HCT116 (cell line): ENCODE data around the gene COBLL1.

Experiments used
- CBX3 ChIP-seq: IDR thresholded peaks from 2 replicates; pipeline ENCODE4 v1.6.1; 2012; ENCODE audit warnings: low read depth
- CTCF ChIP-seq, 3 experiments: fragments of 200-600 bp in 1 of 3; sonication (generic) in 1 of 3; IDR thresholded peaks in 2 of 3; conservative IDR thresholded peaks in 1 of 3; 2 replicates each; pipeline ENCODE4 v1.5.1; 2012 to 2017; ENCODE audit warnings: low read depth in 2 of 3, low read length in 2 of 3, antibody characterized with exemption in 1 of 3, borderline replicate concordance in 1 of 3, control low read depth in 1 of 3, mild to moderate bottlenecking in 1 of 3, mixed read lengths in 1 of 3, mixed run types in 1 of 3, moderate library complexity in 1 of 3; ENCODE audit not compliant: insufficient read depth in 1 of 3
- EZH2 ChIP-seq: fragments of 200-600 bp; sonication (generic); IDR thresholded peaks from 2 replicates; pipeline ENCODE4 v1.6.1; 2017; ENCODE audit warnings: antibody characterized with exemption, mixed run types
- EZH2phosphoT487 ChIP-seq: fragments of 200-600 bp; IDR thresholded peaks from 2 replicates; pipeline ENCODE4 v1.6.1; 2018; ENCODE audit warnings: antibody characterized with exemption, borderline replicate concordance
- JUND ChIP-seq: IDR thresholded peaks from 2 replicates; pipeline ENCODE4 v1.6.1; 2012
- POLR2A ChIP-seq: IDR thresholded peaks from 2 replicates; pipeline ENCODE4 v1.7.0; 2011; ENCODE audit warnings: borderline replicate concordance; ENCODE audit not compliant: insufficient read depth, insufficient read length; ENCODE audit errors: extremely low read depth
- RAD21 ChIP-seq: IDR thresholded peaks from 2 replicates; pipeline ENCODE4 v1.6.1; 2012; ENCODE audit warnings: low read depth, mild to moderate bottlenecking
- SIN3A ChIP-seq: IDR thresholded peaks from 2 replicates; pipeline ENCODE4 v1.6.1; 2012; ENCODE audit warnings: low read depth
- ZNF274 ChIP-seq: fragments of 200-500 bp; sonication (Bioruptor generic); IDR thresholded peaks from 2 replicates; pipeline ENCODE4 v1.6.1; 2014; ENCODE audit warnings: mild to moderate bottlenecking, low read depth, low read length, inconsistent platforms
- TF ChIP-seq, protein P1 (sequence below): IDR thresholded peaks from 2 replicates; pipeline ENCODE4 v1.6.1; 2011; ENCODE audit warnings: mild to moderate bottlenecking, low read length, moderate library complexity; ENCODE audit not compliant: insufficient replicate concordance; ENCODE audit errors: extremely low read depth

GRCh38 chr2:164703915-164704706, 137.5 kb downstream of the COBLL1 start:
- no peak for TF ChIP-seq CTCF (IDR thresholded peaks at IDR 0.05 in 2 of 3, conservative IDR thresholded peaks at IDR 0.05 in 1 of 3; ENCODE audit: borderline replicate concordance in 1 of 3, insufficient read depth in 1 of 3, low read depth in 2 of 3, low read length in 2 of 3)
- TF ChIP-seq EZH2phosphoT487, result no peak
- TF ChIP-seq CBX3, result no peak
- TF ChIP-seq JUND, result no peak
- no peak for TF ChIP-seq SIN3A
- TF ChIP-seq, protein P1, sequence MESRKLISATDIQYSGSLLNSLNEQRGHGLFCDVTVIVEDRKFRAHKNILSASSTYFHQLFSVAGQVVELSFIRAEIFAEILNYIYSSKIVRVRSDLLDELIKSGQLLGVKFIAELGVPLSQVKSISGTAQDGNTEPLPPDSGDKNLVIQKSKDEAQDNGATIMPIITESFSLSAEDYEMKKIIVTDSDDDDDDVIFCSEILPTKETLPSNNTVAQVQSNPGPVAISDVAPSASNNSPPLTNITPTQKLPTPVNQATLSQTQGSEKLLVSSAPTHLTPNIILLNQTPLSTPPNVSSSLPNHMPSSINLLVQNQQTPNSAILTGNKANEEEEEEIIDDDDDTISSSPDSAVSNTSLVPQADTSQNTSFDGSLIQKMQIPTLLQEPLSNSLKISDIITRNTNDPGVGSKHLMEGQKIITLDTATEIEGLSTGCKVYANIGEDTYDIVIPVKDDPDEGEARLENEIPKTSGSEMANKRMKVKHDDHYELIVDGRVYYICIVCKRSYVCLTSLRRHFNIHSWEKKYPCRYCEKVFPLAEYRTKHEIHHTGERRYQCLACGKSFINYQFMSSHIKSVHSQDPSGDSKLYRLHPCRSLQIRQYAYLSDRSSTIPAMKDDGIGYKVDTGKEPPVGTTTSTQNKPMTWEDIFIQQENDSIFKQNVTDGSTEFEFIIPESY, result no peak
- no peak for TF ChIP-seq RAD21
- TF ChIP-seq POLR2A, result no peak
- no peak for TF ChIP-seq EZH2
- no peak for TF ChIP-seq ZNF274
